Measurements from ENCODE around the gene CPSF7. TPM values are rescaled to one million over a fixed set of nuclear protein-coding genes. Genes with fewer than 3 reads are reported as not detected.
A peak's percentile ranks its signal among the peaks of the same experiment; 100 is the strongest.

Gene CPSF7
- polyA plus RNA-seq, 1 of the 3 experiments (the other 2 are of a cell fraction): 44.0 TPM

DNA sequence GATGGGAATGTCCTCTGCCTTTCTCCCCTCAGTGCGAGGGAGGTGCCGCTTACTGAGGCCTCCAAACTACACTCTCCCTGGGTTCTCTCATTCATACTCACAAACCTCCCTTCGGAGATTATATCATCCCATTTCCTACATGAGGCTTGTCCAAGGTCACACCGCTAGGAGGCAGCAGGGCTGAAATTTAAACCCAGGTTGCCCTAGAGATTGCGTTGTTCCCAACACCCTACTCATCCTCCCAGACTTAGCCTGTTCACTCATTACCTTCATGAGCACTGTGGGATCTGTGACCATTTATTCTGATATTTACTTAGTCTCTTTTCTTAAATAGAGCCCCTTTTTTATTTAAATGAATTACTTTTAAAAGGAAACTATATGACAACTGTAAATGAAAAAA, 31.2 kb upstream of the CPSF7 start:
- Histone ChIP-seq H3K27ac (ENCODE audit: low read depth in 2 of 2, low read length in 1 of 2) (peak overlapping the region in 1 of 2 experiments; percentile 29; a peak in 1 of 4 replicates), H3K9ac (no peak overlapping the region), H3K9me2 (no peaks in the 10 kb centered on the region), H3K4me1 (ENCODE audit: control insufficient read depth in 1 of 2, insufficient read depth in 2 of 2, low read depth in 1 of 2, low read length in 1 of 2) (peaks cover 3 to 12% of the 10 kb centered on the region in 2 experiments; a peak in 2 of 4 replicates), H3K79me2 (ENCODE audit: insufficient read depth) (no peaks in the 10 kb centered on the region), H3K36me3 (replicated peaks in 1 of 2; ENCODE audit: control insufficient read depth in 1 of 2, insufficient read depth in 2 of 2, low read length in 1 of 2) (no peaks in the 10 kb centered on the region), H3K4me3 (ENCODE audit: low read depth in 2 of 2, low read length in 1 of 2) (no peak overlapping the region), H3K27me3 (ENCODE audit: insufficient read depth) (no peaks in the 10 kb centered on the region), H2AFZ (ENCODE audit: low read depth) (no peak overlapping the region), H4K20me1 (ENCODE audit: insufficient read depth) (no peaks in the 10 kb centered on the region), H3K4me2 (no peak overlapping the region), H3F3A (replicated peaks; ENCODE audit: insufficient read depth) (no peaks in the 10 kb centered on the region), H3K9me3 (no peaks in the 10 kb centered on the region)
- DNase-seq: no peak
- WGBS (ENCODE audit: low lambda C conversion rate): 92% methylated on average over 5 of the region's 5 CpGs
- TF ChIP-seq, protein P1, sequence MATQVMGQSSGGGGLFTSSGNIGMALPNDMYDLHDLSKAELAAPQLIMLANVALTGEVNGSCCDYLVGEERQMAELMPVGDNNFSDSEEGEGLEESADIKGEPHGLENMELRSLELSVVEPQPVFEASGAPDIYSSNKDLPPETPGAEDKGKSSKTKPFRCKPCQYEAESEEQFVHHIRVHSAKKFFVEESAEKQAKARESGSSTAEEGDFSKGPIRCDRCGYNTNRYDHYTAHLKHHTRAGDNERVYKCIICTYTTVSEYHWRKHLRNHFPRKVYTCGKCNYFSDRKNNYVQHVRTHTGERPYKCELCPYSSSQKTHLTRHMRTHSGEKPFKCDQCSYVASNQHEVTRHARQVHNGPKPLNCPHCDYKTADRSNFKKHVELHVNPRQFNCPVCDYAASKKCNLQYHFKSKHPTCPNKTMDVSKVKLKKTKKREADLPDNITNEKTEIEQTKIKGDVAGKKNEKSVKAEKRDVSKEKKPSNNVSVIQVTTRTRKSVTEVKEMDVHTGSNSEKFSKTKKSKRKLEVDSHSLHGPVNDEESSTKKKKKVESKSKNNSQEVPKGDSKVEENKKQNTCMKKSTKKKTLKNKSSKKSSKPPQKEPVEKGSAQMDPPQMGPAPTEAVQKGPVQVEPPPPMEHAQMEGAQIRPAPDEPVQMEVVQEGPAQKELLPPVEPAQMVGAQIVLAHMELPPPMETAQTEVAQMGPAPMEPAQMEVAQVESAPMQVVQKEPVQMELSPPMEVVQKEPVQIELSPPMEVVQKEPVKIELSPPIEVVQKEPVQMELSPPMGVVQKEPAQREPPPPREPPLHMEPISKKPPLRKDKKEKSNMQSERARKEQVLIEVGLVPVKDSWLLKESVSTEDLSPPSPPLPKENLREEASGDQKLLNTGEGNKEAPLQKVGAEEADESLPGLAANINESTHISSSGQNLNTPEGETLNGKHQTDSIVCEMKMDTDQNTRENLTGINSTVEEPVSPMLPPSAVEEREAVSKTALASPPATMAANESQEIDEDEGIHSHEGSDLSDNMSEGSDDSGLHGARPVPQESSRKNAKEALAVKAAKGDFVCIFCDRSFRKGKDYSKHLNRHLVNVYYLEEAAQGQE (IDR thresholded peaks at IDR 0.05; ENCODE audit: low read depth, low read length): no peak
- no peak for TF ChIP-seq TAF1 (IDR thresholded peaks at IDR 0.05; ENCODE audit: borderline replicate concordance, low read depth, low read length)
- TF ChIP-seq GATA2 (CRISPR knock-in tag; IDR thresholded peaks at IDR 0.05): no peak
- TF ChIP-seq FOSL2 (IDR thresholded peaks at IDR 0.05; ENCODE audit: borderline replicate concordance, low read depth): no peak
- TF ChIP-seq JUND (IDR thresholded peaks at IDR 0.05): no peak
- no peak for TF ChIP-seq NFIC (IDR thresholded peaks at IDR 0.05; ENCODE audit: borderline replicate concordance)
- no peak for TF ChIP-seq NRF1 (IDR thresholded peaks at IDR 0.05; ENCODE audit: low read depth, low read length)
- TF ChIP-seq, protein P2, sequence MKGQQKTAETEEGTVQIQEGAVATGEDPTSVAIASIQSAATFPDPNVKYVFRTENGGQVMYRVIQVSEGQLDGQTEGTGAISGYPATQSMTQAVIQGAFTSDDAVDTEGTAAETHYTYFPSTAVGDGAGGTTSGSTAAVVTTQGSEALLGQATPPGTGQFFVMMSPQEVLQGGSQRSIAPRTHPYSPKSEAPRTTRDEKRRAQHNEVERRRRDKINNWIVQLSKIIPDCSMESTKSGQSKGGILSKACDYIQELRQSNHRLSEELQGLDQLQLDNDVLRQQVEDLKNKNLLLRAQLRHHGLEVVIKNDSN (IDR thresholded peaks at IDR 0.05; ENCODE audit: borderline replicate concordance, low read depth): no peak
- no peak for TF ChIP-seq SIN3A (IDR thresholded peaks at IDR 0.05; ENCODE audit: borderline replicate concordance, low read depth, low read length)
- TF ChIP-seq, protein P3, sequence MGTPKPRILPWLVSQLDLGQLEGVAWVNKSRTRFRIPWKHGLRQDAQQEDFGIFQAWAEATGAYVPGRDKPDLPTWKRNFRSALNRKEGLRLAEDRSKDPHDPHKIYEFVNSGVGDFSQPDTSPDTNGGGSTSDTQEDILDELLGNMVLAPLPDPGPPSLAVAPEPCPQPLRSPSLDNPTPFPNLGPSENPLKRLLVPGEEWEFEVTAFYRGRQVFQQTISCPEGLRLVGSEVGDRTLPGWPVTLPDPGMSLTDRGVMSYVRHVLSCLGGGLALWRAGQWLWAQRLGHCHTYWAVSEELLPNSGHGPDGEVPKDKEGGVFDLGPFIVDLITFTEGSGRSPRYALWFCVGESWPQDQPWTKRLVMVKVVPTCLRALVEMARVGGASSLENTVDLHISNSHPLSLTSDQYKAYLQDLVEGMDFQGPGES (IDR thresholded peaks at IDR 0.05; ENCODE audit: low read depth, low read length): no peak
- TF ChIP-seq FOXJ3 (CRISPR knock-in tag; IDR thresholded peaks at IDR 0.05): no peak
- TF ChIP-seq GABPA (IDR thresholded peaks at IDR 0.05; ENCODE audit: low read depth): no peak
- TF ChIP-seq RCOR1 (IDR thresholded peaks at IDR 0.05; ENCODE audit: low read length): no peak
- no peak for TF ChIP-seq MEF2A (IDR thresholded peaks at IDR 0.05; ENCODE audit: borderline replicate concordance, low read depth)
- TF ChIP-seq EP300 (IDR thresholded peaks at IDR 0.05; ENCODE audit: borderline replicate concordance in 1 of 2, low read depth in 1 of 2, low read length in 1 of 2): no peak
- no peak for TF ChIP-seq TCF12 (IDR thresholded peaks at IDR 0.05)
- no peak for TF ChIP-seq ELF1 (IDR thresholded peaks at IDR 0.05)
- no peak for TF ChIP-seq RFX5 (IDR thresholded peaks at IDR 0.05; ENCODE audit: low read length)
- TF ChIP-seq SMC3 (IDR thresholded peaks at IDR 0.05; ENCODE audit: low read depth, low read length): no peak
- CTCF ChIA-PET: interaction anchor here (1.2 to 1.7 kb wide), 5 partner anchors 15 to 56 kb away, joined by 4 to 7 read pairs (median 5); no protein-coding TSS in a partner anchor
- POLR2A ChIA-PET: interaction anchor here (1.4 kb wide), 1 partner anchor 9 kb away, joined by 4 read pairs; no protein-coding TSS in a partner anchor
